CD14-positive monocyte (primary cell): ENCODE measurements around the gene CDC42EP2. TPM values are rescaled to one million over a fixed set of nuclear protein-coding genes. Genes with fewer than 3 reads are reported as not detected.

Experiments used
- DNase-seq, 3 donors: peaks; one replicate each; pipeline ENCODE4 v3.0.0-alpha.2; 2011 to 2022
- H2AFZ ChIP-seq: 2 replicates; pipeline ENCODE4 v1.6.0; 2012; ENCODE audit warnings: mild to moderate bottlenecking, low read depth, low read length, inconsistent platforms; ENCODE audit not compliant: insufficient read depth, poor library complexity, severe bottlenecking
- H3K27ac ChIP-seq, 2 donors: 1 replicate in 1 of 2; 2 replicates in 1 of 2; pipeline ENCODE4 v1.5.1; 2012 to 2013; ENCODE audit warnings: low read length in 2 of 2, control low read depth in 1 of 2, inconsistent platforms in 1 of 2, low read depth in 1 of 2, mild to moderate bottlenecking in 1 of 2
- H3K27me3 ChIP-seq, 2 donors: one replicate each; pipeline versions ENCODE4 v1.6.0 to v1.6.1; 2011 to 2013; ENCODE audit warnings: low read length in 2 of 2; ENCODE audit not compliant: control insufficient read depth in 2 of 2, insufficient read depth in 2 of 2
- H3K36me3 ChIP-seq, 2 donors: replicated peaks in 1 of 2; 1 replicate in 1 of 2; 2 replicates in 1 of 2; pipeline versions ENCODE4 v1.5.1 to v1.6.1; 2012 to 2013; ENCODE audit warnings: low read length in 2 of 2, control low read depth in 1 of 2, inconsistent platforms in 1 of 2, mild to moderate bottlenecking in 1 of 2; ENCODE audit not compliant: insufficient read depth in 2 of 2, control insufficient read depth in 1 of 2
- H3K4me1 ChIP-seq, 2 donors: 1 replicate in 1 of 2; 2 replicates in 1 of 2; pipeline versions ENCODE4 v1.5.1 to v1.6.1; 2012 to 2013; ENCODE audit warnings: low read length in 2 of 2, control low read depth in 1 of 2, inconsistent platforms in 1 of 2, mild to moderate bottlenecking in 1 of 2, moderate library complexity in 1 of 2; ENCODE audit not compliant: insufficient read depth in 2 of 2, control insufficient read depth in 1 of 2
- H3K4me2 ChIP-seq: replicated peaks from 2 replicates; pipeline ENCODE3; 2012; ENCODE audit warnings: low read length, moderate library complexity, mild to moderate bottlenecking; ENCODE audit not compliant: poor library complexity, severe bottlenecking; ENCODE audit errors: extremely low read depth
- H3K4me3 ChIP-seq, 3 experiments: fragments of 200-600 bp in 1 of 3; sonication (generic) in 1 of 3; replicated peaks in 1 of 3; 1 replicate in 2 of 3; 2 replicates in 1 of 3; pipeline ENCODE4 v1.5.1; 2011 to 2013; ENCODE audit warnings: low read length in 3 of 3, mild to moderate bottlenecking in 3 of 3, control low read depth in 2 of 3, low read depth in 2 of 3, inconsistent platforms in 1 of 3, moderate library complexity in 1 of 3
- H3K79me2 ChIP-seq: 2 replicates; pipeline ENCODE4 v1.6.0; 2012; ENCODE audit warnings: mild to moderate bottlenecking, control low read depth, inconsistent platforms, low read length, moderate library complexity; ENCODE audit not compliant: insufficient read depth
- H3K9ac ChIP-seq: 2 replicates; pipeline ENCODE4 v1.6.0; 2017; ENCODE audit warnings: low read length, mild to moderate bottlenecking; ENCODE audit not compliant: insufficient read depth, poor library complexity, severe bottlenecking
- H3K9me3 ChIP-seq, 2 donors: replicated peaks in 1 of 2; 1 replicate in 1 of 2; 2 replicates in 1 of 2; pipeline versions ENCODE4 v1.5.1 to v1.6.1; 2012 to 2013; ENCODE audit warnings: low read length in 2 of 2, control low read depth in 1 of 2; ENCODE audit not compliant: control insufficient read depth in 1 of 2, insufficient read depth in 1 of 2
- H4K20me1 ChIP-seq: 2 replicates; pipeline ENCODE4 v1.6.0; 2012; ENCODE audit warnings: mild to moderate bottlenecking, low read length, control low read depth, moderate library complexity; ENCODE audit not compliant: insufficient read depth
- H3K27ac Mint-ChIP-seq, 7 donors: one replicate each; pipeline ENCODE4 v1.8.0; 2020; ENCODE audit warnings: mild to moderate bottlenecking in 7 of 7, mixed read lengths in 7 of 7, moderate library complexity in 6 of 7, inconsistent platforms in 2 of 7
- H3K27me3 Mint-ChIP-seq, 3 donors: one replicate each; pipeline ENCODE4 v1.8.0; 2021 to 2022; ENCODE audit warnings: low read depth in 3 of 3, mild to moderate bottlenecking in 3 of 3, mixed read lengths in 3 of 3, moderate library complexity in 3 of 3, inconsistent platforms in 1 of 3
- H3K36me3 Mint-ChIP-seq, 2 donors: one replicate each; pipeline ENCODE4 v1.8.0; 2020; ENCODE audit warnings: mixed read lengths in 2 of 2, inconsistent platforms in 1 of 2, mild to moderate bottlenecking in 1 of 2
- H3K4me1 Mint-ChIP-seq: one replicate; pipeline ENCODE4 v1.8.0; 2020; ENCODE audit warnings: mild to moderate bottlenecking, mixed read lengths
- H3K4me3 Mint-ChIP-seq, 2 donors: one replicate each; pipeline ENCODE4 v1.8.0; 2020; ENCODE audit warnings: mild to moderate bottlenecking in 2 of 2, mixed read lengths in 2 of 2, moderate library complexity in 1 of 2
- H3K9me3 Mint-ChIP-seq, 7 donors: one replicate each; pipeline ENCODE4 v1.8.0; 2020 to 2022; ENCODE audit warnings: mixed read lengths in 7 of 7, mild to moderate bottlenecking in 6 of 7, moderate library complexity in 6 of 7, inconsistent platforms in 2 of 7
- WGBS: methylation state at CpG from one replicate; pipeline ENCODE4 v1.1.5; 2013; ENCODE audit warnings: missing lambda C conversion rate; ENCODE audit not compliant: insufficient coverage; 5-methylcytosine and 5-hydroxymethylcytosine counted together
- intact Hi-C, 2 donors: fragments of 100-400 bp; cut with micrococcal nuclease; formaldehyde crosslinking; loops; one replicate each; pipeline versions ENCODE4 v1.15.0 to v1.15.1; 2023
- polyA minus RNA-seq: library from RNA; depleted of rRNA, polyadenylated mRNA; stranded (reverse); fragments of >200 nt; gene quantifications from 2 replicates; pipeline ENCODE4 v1.2.3, GENCODE V29; 2012
- polyA plus RNA-seq, 3 donors: library from polyadenylated mRNA; depleted of rRNA in 1 of 3; unstranded in 2 of 3; stranded (reverse) in 1 of 3; fragments of 300-500 nt in 2 of 3; fragments of >200 nt in 1 of 3; fragmentation: Illumina TruSeq in 2 of 3; gene quantifications; 1 replicate in 2 of 3; 2 replicates in 1 of 3; pipeline ENCODE4 v1.2.3, GENCODE V29; 2012 to 2021
- total RNA-seq, 12 experiments: library from RNA in 1 of 12; stranded (reverse) in 1 of 12; fragments of 120-200 nt in 1 of 12; gene quantifications; one replicate each; pipeline ENCODE4 v1.2.4 and lab custom pipeline; 2013 to 2026; ENCODE audit warnings: mixed read lengths in 6 of 12, inconsistent platforms in 1 of 12
- TF ChIP-seq, protein P1 (sequence below): fragments of 200-600 bp; IDR thresholded peaks from one replicate; pipeline ENCODE4 v1.8.0; 2022; ENCODE audit warnings: antibody characterized with exemption, mild to moderate bottlenecking

Gene CDC42EP2, protein sequence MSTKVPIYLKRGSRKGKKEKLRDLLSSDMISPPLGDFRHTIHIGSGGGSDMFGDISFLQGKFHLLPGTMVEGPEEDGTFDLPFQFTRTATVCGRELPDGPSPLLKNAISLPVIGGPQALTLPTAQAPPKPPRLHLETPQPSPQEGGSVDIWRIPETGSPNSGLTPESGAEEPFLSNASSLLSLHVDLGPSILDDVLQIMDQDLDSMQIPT
- total RNA-seq (2013), result 7.1 TPM
- polyA plus RNA-seq (10 to 100 TPM in 2 of 3 donors, 1 to 10 TPM in 1; 5.4 to 15.6 (median 10.1) TPM), polyA minus RNA-seq (26.8 and 29.1 TPM in 2 replicates), total RNA-seq (lab: John Stamatoyannopoulos, UW) (0.23 to 1.5 (median 0.56) reads per million in 11 experiments)

DNA sequence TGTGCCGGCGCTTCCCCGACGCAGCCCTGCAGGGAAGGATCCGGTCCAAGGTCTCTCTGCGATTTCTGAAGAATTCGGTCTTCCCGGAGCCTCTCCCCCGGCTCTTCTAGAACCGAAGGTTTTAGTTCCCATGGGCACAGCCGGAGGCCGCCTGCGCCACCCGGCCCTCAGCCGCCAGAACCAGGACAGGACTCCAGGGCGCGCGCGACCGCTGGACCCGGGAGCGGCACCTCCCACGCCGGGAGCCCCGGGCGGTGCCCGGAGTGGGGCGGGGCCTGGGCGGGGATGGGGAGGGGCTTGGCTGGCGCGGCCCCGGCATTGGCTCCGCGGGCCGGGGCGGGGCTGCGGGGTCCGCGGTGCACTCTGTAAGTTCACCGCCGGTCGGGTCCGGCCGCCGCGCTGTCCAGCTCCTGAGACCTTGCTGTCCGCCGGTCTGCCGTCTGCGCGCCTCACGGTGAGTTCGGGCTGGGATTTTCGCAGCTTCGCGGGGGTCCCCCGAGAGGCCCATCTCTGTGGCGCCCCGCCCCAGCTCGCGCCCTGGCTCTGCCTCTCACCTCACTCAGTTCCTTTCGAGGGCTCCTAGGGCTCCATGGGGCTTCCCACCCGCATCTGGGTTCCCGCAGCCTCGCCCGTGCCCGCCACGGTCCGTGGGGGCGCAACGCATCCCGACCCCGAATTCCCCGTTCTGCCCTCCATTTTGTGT is at the start of gene CDC42EP2:
Gene CDC42EP2 (plus strand): TSS at position 366 of the 703 bp plus-strand sequence. CDS start 6,033 bp downstream, outside the sequence.
- TF ChIP-seq, protein P1, sequence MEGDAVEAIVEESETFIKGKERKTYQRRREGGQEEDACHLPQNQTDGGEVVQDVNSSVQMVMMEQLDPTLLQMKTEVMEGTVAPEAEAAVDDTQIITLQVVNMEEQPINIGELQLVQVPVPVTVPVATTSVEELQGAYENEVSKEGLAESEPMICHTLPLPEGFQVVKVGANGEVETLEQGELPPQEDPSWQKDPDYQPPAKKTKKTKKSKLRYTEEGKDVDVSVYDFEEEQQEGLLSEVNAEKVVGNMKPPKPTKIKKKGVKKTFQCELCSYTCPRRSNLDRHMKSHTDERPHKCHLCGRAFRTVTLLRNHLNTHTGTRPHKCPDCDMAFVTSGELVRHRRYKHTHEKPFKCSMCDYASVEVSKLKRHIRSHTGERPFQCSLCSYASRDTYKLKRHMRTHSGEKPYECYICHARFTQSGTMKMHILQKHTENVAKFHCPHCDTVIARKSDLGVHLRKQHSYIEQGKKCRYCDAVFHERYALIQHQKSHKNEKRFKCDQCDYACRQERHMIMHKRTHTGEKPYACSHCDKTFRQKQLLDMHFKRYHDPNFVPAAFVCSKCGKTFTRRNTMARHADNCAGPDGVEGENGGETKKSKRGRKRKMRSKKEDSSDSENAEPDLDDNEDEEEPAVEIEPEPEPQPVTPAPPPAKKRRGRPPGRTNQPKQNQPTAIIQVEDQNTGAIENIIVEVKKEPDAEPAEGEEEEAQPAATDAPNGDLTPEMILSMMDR, result no peak
- H3K4me2 ChIP-seq, result peak within 1 kb of the TSS; percentile 89
- peak within 1 kb of the TSS; percentile 40 to 72 for H3K27ac ChIP-seq
- H4K20me1 ChIP-seq, result peaks cover 47% of the 10 kb centered on the region
- Mint-ChIP-seq H3K9me3 (peaks cover 0 to 3% (median 0%) of the 10 kb centered on the region in 7 donors), H3K4me1 (peaks cover 50% of the 10 kb centered on the region), H3K4me3 (peak within 1 kb of the TSS; percentile 86 to 92), H3K36me3 (peaks cover 0 to 4% of the 10 kb centered on the region in 2 donors), H3K27ac (peak within 1 kb of the TSS in 6 of 7 donors; percentile 53 to 89 (median 72)), H3K27me3 (peaks cover 14 to 33% (median 26%) of the 10 kb centered on the region in 3 donors)
- H3K9ac ChIP-seq, result peak within 1 kb of the TSS; percentile 70
- H3K79me2 ChIP-seq, result peaks cover 7% of the 10 kb centered on the region
- peak; percentile 63 to 76 (median 74) for DNase-seq
- H3K36me3 ChIP-seq, result no peaks in the 10 kb centered on the region
- peaks cover 2 to 11% of the 10 kb centered on the region in 2 donors for H3K27me3 ChIP-seq
- no peaks in the 10 kb centered on the region for H3K9me3 ChIP-seq
- under 1% methylated on average over 66 of the region's 74 CpGs for WGBS
- peak within 1 kb of the TSS; percentile 82 to 98 (median 97) for H3K4me3 ChIP-seq
- intact Hi-C loops, result loop anchor here (1.0 to 10.0 kb wide), 4 partner anchors 24 to 110 kb away; no protein-coding TSS in a partner anchor
- H3K4me1 ChIP-seq, result peaks cover 37 to 71% of the 10 kb centered on the region in 2 donors
- H2AFZ ChIP-seq, result peak within 1 kb of the TSS; percentile 78

DNA sequence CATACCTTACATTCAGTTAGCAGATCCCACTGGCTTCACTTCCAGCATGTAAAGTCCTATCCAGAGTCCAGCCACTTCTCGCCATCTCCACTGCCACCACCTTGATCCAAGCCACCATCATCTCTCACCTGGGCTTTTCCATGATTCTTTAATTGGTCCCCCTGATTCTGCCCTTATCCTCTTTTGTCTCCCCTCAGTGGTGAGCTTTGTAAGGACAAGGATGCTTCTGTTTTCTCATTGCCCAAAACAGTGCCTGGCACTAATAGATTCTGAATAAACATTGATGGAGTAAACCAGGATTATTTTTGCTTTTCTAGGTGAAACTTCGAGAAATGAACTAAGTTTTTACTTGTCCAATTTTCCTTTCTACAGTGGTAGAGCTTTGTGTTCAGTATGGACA is 48.5 kb upstream of the CDC42EP2 start:
- H3K36me3 ChIP-seq, result peaks cover 29 to 54% of the 10 kb centered on the region in 2 donors
- intact Hi-C loops, result loop anchor here in 1 of 2 donors (10.0 kb wide), 1 partner anchor 269 kb away; no protein-coding TSS in a partner anchor

More for the DNA sequence above, 48.5 kb upstream of the CDC42EP2 start:
- H3K9me3 ChIP-seq, result no peaks in the 10 kb centered on the region
- Mint-ChIP-seq H3K9me3 (no peaks in the 10 kb centered on the region), H3K4me3 (no peak overlapping the region), H3K4me1 (peaks cover 23% of the 10 kb centered on the region), H3K36me3 (peaks cover 47% of the 10 kb centered on the region in 2 donors), H3K27me3 (peaks cover 0 to 1% (median 0%) of the 10 kb centered on the region in 3 donors), H3K27ac (peak overlapping the region in 3 of 7 donors; percentile 4 to 62 (median 37))
- no peak overlapping the region for H2AFZ ChIP-seq
- peaks cover 45% of the 10 kb centered on the region for H3K79me2 ChIP-seq
- 100% methylated on average over 1 of the region's 2 CpGs for WGBS
- peak overlapping the region in 1 of 2 donors; percentile 16 for H3K27ac ChIP-seq
- DNase-seq, result no peak
- no peaks in the 10 kb centered on the region for H4K20me1 ChIP-seq
- peaks cover 13 to 20% of the 10 kb centered on the region in 2 donors for H3K4me1 ChIP-seq
- TF ChIP-seq, protein P1, result no peak
- H3K9ac ChIP-seq, result no peak overlapping the region
- H3K27me3 ChIP-seq, result no peaks in the 10 kb centered on the region
- H3K4me2 ChIP-seq, result no peak overlapping the region
- H3K4me3 ChIP-seq, result no peak overlapping the region
